ENCODE measurements around the gene TCIRG1. TPM values are rescaled to one million over a fixed set of nuclear protein-coding genes. Genes with fewer than 3 reads are reported as not detected.

Gene TCIRG1
- total and polyA plus RNA-seq, 2 of the 13 experiments (the other 11 are each of a cell fraction or from before 2014, with no cell fraction given) = 48.0 to 69.6 TPM

- TF ChIP-seq DNMT3B (CRISPR knock-in tag; conservative IDR thresholded peaks at IDR 0.05) (no peak), CSRNP1 (CRISPR knock-in tag; IDR thresholded peaks at IDR 0.05) (no peak), ELF1 (CRISPR knock-in tag; IDR thresholded peaks at IDR 0.05) (no peak), POLR2G (IDR thresholded peaks at IDR 0.05; ENCODE audit: low read depth, low read length) (no peak), POGK (CRISPR knock-in tag; conservative IDR thresholded peaks at IDR 0.05) (no peak), ZNF484 (CRISPR knock-in tag; IDR thresholded peaks at IDR 0.05; ENCODE audit: borderline replicate concordance, low read depth) (no peak), MXD1 (CRISPR knock-in tag; IDR thresholded peaks at IDR 0.05) (no peak), PAX8 (CRISPR knock-in tag; IDR thresholded peaks at IDR 0.05; ENCODE audit: borderline replicate concordance) (no peak), ELF4 (CRISPR knock-in tag; IDR thresholded peaks at IDR 0.05; ENCODE audit: borderline replicate concordance) (no peak), PCBP2 (optimal IDR thresholded peaks at IDR 0.05; ENCODE audit: low read depth, low read length, poor library complexity, severe bottlenecking) (no peak)
Observed at GRCh38 chr11:68019486-68019885, 19.3 kb upstream of the TCIRG1 start (continued).

All from HepG2 (cell line).